ACHN (cell line): Measurements from ENCODE around the gene FOSL2.

Experiments
- DNase-seq: peaks from one replicate; pipeline ENCODE4 v3.0.0-alpha.2; 2015
- in situ Hi-C: cut with HindIII; loops from 2 replicates; pipeline ENCODE4 v1.10.0; 2017; ENCODE audit warnings: low sequenced_read_pairs, low pct_ligation_motif_present, low pct_unique_long_range_greater_than_20kb

FOSL2 gene

DNA sequence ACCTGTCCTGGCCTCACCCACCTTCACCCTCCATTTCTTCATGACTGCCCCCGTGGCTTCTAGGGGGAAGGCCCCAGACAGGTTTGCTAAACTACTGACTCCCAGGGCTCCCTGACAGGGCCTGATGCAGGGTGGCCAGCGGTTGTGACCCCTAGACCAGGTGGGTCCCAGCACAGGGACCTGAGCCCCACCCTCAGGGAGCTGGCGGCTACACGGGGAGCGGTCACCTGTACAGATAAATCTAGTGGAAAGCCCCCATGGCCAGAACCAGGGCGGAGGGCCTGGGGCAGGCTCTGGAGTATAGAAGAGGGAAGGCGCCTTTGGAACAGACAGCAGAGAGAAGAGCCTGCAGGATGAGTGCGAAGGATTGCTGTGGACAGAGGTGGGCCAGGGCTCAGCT lies 60.7 kb downstream of the FOSL2 start:
- in situ Hi-C loops, result no loop called here
- no peak for DNase-seq

DNA sequence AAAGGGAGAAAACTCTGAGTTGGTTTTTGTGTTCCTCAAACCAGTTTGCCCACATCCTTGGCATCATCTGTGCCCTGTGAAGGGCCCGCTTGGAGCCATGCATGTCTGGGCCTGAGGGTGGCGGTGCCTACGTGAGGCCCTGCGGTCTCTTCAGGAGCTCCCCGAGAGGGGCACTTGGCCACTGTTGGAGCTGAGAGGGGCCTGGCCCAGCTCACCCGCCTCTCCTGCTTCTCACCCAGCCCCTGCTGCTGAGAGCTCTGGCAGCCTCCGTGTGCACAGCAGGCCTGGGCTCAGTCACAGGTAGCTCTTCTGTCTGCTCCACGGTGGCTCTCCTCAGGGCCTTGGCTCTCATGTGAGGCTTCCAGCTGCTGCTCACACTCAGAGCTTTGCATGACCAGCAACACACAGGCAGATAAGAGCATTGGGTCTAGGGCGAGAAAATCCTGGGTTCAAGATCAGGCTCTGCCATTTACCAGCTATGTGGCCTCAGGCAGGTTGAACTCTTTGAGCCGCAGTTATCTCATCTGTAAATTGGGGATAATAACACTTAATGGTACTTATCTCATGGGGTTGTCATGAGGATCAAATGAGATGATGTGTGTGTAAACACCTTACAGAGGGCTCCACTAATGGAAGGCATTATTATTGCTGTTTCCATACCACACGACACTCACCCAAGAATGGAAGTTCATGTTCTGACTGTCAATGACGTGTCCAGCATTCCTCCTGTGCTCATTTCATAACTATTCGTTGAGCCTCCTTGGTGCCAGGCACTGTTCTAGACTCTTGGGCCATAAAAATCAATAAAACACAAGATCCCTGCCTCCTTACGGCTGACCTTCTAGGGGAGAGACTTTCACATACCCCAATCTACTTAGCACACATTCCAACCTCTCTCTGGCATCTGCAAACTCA lies 61.6 kb downstream of the FOSL2 start:
- in situ Hi-C loops, result no loop called here
- no peak for DNase-seq

DNA sequence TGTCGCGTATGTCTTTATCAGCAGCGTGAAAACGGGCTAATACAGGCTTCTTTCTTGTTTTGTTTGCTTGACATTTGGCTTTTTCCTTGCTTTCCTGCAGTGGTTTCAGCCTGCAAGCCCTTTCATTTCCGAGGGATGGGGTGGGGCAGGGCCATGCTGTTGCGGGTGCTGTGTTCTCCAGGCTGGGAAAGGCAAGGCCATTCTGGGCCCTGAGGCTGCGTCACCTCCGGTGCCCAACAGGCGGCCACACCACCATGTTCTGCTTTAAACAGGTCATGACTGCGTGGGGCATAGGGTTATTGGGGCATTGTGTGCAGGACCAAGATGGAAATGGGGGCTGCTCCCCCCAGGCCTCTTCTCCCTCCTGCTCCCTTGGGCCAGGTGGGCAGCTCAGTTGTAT lies 64.6 kb downstream of the FOSL2 start:
- in situ Hi-C loops, result no loop called here

DNA sequence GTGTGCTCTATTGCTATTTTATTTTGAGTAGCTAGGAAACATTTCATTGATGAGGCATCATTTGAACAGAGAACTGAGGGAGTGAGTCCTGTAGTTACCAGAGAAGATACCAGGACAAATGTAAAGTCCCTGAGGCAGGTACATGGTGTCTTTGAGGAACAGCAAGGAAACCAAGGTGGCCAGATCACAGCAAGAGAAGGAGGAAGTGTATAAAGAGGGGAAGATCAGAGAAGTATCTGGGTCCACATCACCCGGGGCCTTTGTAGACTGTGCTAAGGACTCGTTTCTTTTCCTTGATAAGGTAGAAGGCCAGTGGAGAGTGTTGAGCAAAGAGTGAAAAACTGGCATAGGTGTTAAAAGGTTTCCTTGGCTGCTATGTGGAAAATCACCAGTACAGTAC lies 68.4 kb downstream of the FOSL2 start:
- DNase-seq, result no peak
- in situ Hi-C loops, result no loop called here

More for the DNA sequence above, 64.6 kb downstream of the FOSL2 start:
- DNase-seq, result no peak

DNA sequence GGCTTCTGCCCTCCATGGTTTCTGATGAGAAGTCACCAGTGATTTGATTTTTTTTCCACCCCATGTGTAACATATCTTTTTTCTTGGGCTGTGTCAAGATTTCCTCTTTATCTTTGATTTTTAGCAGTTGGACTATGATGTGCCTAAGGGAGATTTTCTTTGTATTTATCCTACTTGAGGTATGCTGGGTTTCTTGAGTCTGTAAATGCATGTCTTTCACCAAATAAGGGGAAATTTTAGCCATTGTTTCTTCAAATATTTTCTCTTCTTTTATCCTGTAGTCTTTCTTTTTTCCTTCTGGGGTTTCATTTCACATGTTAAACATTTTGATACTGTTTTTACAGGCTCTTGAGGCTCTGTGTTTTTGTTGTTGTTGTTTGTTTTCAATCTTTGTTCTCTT lies 69.5 kb downstream of the FOSL2 start:
- no peak for DNase-seq
- in situ Hi-C loops, result no loop called here

DNA sequence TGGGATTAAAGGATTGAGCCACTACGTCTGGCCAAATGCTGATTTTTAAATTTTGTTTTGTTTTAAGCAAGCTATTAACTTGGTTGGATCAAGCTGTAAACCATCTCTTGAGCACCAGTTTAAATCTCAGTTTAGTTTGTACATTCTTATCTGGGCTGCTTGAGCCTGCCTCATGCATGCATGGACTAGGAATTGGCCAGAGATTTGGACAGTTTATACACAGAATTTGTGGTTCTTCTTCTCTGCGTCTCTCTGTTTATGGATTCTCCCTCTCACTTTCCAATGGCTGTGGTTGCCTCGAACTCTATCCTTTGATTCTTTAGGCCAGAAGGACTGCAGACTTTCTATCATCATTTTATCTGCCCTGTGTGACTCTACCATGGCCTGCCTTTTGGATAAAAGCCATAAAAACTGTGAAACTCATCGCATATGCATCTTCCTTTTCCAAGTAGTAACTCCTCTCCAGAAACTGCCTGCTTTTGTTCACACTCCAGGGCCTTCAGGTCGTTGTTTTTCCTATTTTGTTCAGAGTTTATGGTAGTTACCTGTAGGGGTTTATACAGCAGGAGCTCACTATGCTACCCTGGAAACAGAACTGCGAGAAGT lies 70.7 kb downstream of the FOSL2 start:
- in situ Hi-C loops, result no loop called here
- no peak for DNase-seq

DNA sequence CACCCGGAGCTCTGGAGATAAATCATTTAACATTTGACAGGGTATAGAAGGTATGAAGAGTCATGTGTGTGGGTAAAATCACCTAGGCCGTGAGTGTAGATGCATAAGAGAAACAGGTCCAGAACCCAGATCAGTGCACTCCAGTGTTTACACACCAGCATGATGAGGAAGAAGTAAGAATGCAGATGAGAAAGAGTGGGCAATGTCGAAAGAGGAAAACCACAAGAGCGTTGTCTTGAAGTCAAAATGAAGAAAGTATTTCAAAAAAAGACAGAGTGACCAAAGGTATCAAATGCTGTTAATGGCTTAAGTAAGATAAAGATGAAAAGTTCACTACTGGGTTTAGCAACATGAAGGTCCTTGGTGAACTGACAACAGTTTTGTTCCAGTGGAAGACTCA lies 71.2 kb downstream of the FOSL2 start:
- in situ Hi-C loops, result no loop called here
- no peak for DNase-seq

DNA sequence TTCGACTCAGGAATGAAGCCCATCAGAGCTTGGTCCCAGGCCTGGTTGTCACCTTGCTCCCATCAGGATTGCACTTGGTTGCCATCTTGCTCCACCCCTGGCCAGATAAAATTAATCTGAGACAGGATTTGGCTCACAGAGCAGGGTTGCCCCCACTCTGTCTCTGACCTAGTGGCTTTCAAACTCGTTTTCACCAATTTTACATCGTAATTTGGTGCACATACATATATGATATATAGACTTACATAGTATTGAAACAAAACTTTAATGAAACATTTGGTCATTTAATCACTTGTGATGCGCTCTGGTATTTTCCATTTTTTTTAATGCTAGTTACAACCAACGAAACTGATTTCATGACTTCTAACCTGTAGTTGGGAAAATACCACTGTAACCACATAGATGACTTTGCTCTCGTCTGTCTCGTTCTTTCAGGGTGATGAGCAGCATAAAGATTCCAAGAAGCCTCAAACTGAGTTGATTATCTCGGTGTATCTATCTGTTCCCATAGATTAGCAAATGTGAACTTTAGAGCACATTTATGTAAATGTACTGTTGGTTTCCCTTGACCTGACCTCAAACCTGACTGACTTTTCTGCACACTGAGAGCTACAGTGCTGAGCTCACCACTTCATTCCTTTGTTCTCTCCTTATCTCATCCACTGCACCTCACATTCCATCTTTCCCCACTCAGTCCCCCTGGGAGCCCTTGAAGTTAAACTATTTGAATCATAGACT lies 72.7 kb downstream of the FOSL2 start:
- no peak for DNase-seq
- in situ Hi-C loops, result no loop called here
